NCI-H187 treated with DMSO at 0.1 percent for 48 hours (cell line): ENCODE results near the gene WDFY1.
"Not testable (repeated sequence)": the region's sequence is repeated elsewhere in the genome, so short reads cannot be mapped to it uniquely, and the experiment has no call there.

ENCODE experiments used
- DNase-seq: peaks from one replicate; lab custom pipeline; 2025; lab: John Stamatoyannopoulos, UW

WDFY1 gene

GRCh38 chr2:223957092-223957851, 12.1 kb upstream of the WDFY1 start, which contains the start of gene MRPL44:
TSS of gene MRPL44 (plus strand) at chr2:223957463. CDS start at chr2:223957473, 10 bp downstream.
- peak; percentile 42 for DNase-seq

GRCh38 chr2:223956300-223956699, 11.2 kb upstream of the WDFY1 start:
- no peak for DNase-seq

DNA sequence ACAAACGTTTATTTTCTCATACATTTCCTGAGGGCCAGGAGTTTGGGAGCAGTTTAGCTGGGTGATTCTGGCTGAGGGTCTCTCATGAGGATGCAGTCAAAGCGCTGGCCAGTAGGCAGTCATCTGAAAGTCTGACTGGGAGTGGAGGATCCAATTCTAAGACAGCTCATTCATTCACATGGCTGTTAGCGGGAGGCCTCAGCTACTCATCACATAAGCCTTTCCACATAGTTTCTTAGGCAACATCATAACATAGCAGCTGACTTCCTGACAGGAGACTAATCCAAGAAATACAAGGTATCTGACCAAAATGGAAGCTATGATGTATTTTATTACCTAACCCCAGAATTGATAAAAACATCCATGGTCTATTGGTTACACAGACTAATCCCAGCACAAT, 9.3 kb upstream of the WDFY1 start:
- DNase-seq: no peak

GRCh38 chr2:223952280-223952968, 7.3 kb upstream of the WDFY1 start:
- no peak for DNase-seq

DNA sequence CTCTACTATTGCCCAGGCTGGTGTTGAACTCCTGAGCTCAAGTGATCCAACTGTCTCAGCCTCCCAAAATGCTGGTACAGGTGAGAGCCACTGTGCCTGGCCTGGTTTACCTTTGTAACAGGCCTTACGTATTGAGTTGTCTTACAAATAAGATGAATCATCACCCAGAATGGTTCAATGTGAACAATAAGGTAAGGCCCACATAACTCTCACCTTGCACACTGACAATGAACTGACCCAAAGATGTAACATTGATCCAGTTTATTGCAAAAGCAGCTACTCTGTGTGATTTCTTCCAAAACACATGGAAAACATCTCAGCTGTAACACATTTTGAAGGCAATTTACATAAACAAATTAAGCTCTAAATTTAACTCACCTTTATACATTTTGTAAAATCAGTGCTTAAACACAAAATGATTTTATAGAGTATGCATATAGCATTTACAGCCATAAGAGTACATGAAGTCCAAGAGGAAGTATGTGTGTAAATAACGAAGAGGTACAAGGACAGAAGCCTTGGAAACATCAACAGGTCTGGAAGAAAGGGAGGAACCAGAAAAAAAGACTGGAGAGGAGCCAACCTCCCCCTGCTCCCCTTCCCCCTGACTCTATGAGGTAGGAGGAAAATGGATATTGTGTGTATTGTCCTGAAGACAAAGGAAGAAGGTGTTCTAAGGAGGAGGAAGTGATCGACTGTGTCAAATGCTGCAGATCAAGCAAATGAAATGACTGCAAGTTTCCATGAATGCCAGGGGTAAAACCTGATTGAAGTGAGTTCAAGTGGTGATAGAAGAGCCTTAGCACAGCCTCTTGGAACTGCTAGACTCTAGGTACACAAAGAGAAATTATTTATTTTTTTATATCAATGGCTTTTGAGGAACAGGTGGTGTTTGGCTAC, 5.6 kb upstream of the WDFY1 start:
- peak; percentile 27 for DNase-seq

- no peak for DNase-seq
Measured at GRCh38 chr2:223949241-223949840, 4.2 kb upstream of the WDFY1 start.

GRCh38 chr2:223947711-223948205, 2.6 kb upstream of the WDFY1 start:
- no peak for DNase-seq

GRCh38 chr2:223945755-223946154, 620 bp upstream of the WDFY1 start:
- DNase-seq: no peak

- no peak for DNase-seq
Measured at GRCh38 chr2:223944166-223944702, 901 bp downstream of the WDFY1 start.

GRCh38 chr2:223943561-223944008, 1.6 kb downstream of the WDFY1 start:
- DNase-seq: no peak

DNA sequence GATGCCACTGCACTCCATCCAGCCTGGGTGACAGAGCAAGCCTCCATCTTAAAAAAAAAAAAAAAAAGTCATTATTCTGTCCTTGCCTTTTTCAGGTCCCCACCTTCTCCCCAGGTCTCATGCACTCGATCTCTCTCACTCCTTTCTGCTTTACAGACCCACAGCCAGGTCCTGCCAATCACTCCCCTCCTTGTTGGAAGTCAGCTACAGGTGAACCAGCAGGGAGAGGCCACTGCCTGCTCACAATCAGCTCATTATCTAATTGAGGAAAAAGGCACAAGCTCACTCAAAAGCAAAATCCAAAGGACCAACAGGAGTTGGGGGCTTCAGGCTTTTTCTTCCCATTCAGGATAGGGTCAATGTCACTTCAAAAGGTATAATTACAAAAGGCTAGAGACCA, 2.0 kb downstream of the WDFY1 start:
- no peak for DNase-seq

DNA sequence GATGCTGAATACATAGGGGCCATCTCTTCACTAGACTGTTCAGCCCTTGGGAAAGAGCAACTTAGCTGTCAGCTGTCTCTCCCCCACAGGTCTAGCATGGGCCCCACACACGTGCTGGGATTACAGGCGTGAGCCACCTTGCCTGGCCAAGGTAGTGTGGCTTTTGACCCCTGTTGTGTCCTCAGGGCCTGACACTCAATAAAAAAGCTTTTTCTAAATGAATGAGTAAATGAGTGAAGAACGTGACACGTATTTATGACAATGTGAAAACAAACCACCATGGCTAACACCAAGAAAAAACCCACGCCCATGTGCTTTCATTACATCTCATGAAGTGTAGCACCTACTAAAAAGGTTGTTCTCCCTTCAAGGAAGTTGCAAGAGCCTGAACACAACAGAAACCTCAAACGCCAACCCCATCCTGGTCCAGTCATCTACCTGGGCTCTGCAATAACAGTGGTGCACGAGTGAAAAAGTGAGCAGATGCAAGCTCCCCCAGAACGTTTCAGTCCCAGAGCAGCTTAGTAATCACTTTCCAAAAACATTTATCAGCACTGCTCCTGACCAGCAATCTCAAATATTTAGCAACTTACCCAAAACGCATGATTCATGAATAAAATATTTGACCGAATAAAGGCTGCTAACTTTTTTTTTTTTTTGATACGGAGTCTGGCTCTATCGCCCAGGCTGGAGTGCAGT, 3.4 kb downstream of the WDFY1 start:
- no peak for DNase-seq

DNA sequence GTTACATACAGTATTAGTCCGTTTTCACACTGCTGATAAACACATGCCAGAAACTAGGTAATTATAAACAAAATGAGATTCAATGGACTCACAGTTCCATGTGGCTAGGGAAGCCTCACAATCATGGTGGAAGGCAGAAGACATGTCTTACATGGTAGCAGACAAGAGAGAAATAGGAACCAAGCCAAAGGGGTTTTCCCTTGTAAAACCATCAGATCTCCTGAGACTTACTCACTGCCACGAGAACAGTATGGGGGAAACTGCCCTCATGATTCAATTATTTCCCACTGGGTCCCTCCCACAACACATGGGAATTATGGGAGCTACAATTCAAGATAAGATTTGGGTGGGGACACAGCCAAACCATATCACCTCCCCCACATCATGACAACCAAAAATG, 5.7 kb downstream of the WDFY1 start:
- DNase-seq: not testable (repeated sequence)

DNA sequence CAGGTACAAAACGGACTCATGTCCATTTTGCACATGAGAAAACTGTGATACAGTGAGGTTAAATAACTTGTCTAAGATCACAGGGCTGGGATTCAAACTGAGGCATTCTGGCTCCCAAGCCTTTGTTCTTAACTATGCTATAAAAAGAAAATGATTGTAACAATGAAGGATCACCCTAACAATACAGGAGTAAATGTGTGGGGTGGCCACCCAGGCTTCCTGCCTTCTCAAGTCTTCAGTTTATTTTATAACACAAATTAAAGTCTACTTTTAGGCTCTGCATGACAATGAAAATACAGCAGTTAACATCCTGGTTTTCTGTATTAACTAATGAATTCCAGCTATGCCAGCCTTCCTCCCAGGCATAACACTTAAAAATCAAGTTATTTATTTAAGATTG, 7.6 kb downstream of the WDFY1 start:
- DNase-seq: no peak

DNA sequence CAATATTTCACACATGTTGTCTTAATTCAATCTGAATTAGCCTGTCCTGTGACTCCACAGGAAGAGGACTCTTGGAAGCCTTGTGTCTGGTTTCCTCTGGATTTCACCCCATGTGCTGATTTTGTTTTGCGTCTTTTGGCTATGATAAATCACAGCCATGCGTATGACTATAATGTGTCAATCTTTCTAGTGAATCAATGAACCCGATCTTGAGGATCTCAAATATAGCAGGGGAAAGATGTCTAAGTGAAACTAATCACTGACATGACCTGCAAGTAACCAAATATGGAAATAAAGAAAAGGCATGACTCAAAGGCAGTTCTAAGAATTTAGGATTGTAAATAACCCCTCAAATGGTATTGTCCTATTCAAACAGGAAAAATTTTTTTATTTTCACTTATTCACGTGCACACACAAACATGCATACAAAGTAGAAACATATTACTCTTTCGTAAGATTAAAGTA, 8.2 kb downstream of the WDFY1 start:
- DNase-seq: no peak

- no peak for DNase-seq
Measured at GRCh38 chr2:223935459-223936125, 9.5 kb downstream of the WDFY1 start.

GRCh38 chr2:223934870-223935269, 10.3 kb downstream of the WDFY1 start:
- no peak for DNase-seq

DNA sequence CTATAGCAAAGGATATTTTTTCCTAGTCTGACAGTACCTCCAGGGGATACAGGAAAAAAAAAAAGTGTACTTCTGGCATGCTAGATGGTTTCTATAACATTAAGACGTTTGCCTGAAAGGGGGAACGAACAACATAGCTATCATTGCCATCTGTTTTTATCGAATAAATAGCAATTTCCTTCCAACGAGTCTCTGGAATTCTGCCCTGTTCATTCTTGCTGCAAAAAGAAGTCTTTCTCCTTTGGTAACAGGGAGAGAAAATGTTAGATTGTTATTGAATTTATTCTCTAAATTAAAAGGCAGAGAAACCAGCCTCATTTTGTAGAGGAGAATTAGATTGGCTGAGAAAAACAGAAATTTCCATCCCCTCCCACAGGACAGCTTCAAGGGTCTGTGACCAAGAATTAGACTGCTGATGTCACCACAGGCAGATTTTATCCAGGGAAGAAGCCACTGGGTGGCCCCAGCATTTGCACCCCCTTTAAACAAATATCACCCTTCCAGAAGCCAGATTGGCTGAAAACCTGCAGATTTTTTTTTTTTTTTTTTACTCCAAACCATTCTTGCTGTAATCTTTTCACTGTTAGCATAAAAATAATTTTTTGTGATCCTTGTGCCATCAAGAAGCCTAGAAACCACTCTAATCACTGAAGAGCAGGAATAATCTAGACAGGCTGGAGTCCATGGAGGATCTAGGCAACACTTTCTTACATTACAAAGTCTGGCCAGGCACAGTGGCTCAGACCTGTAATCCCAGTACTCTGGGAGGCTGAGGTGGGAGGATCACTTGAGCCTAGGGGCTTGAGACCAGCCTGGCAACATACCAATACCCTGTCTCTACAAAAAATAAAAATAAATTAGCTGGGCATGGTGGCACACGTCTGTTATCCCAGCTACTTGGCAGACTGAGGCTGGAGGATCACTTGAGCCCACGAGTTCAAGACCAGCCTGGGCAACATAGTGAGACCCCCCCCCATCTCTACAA, 12.0 kb downstream of the WDFY1 start:
- DNase-seq: no peak
